K562 (cell line): ENCODE results near the gene PCARE. TPM values are rescaled to one million over a fixed set of nuclear protein-coding genes. Genes with fewer than 3 reads are reported as not detected.

Experiments used
- ATAC-seq: fragments of 200-7000 bp; cut with Tn5 transposase; 3 replicates; pipeline ENCODE4 v1.9.1; 2020; ENCODE audit warnings: moderate library complexity
- BruUV-seq: library from RNA; stranded (reverse); fragments of 400-500 nt; replicated peaks from 2 replicates; lab custom pipeline; 2021; lab: Mats Ljungman, UMichigan
- CTCF ChIA-PET: fragments of 300-600 bp; formaldehyde crosslinking; extraction: SDS; loops from one replicate; lab custom pipeline; 2021; ENCODE audit warnings: low intra/inter-chr PET ratio; lab: Yijun Ruan, JAX
- POLR2A ChIA-PET: fragments of 300-600, 350-650 bp; sonication (Branson Sonifier 250); formaldehyde crosslinking; extraction: SDS; loops from one replicate; lab custom pipeline; 2021; ENCODE audit warnings: antibody characterized with exemption, inconsistent platforms; lab: Yijun Ruan, JAX
- DNase-seq, 4 experiments: peaks; one replicate each; pipeline versions ENCODE4 v3.0.0 to v3.0.0-alpha.2; 2011 to 2018; ENCODE audit warnings: low spot score in 3 of 4, mixed read lengths in 3 of 4; ENCODE audit errors: extremely low read depth in 1 of 4
- FAIRE-seq: peaks from 2 replicates; lab custom pipeline; 2011; peaks lifted over from hg19 to GRCh38; lab: Jason Lieb, UNC
- H2AFZ ChIP-seq: 2 replicates; pipeline ENCODE4 v1.6.0; 2011; ENCODE audit warnings: low read depth, low read length, control low read depth, inconsistent platforms
- H3K27ac ChIP-seq: fragments of 200-600 bp; 3 replicates; pipeline ENCODE4 v1.8.0; 2011; ENCODE audit warnings: low read depth, mild to moderate bottlenecking, control low read depth, inconsistent platforms, low read length, moderate library complexity, mixed read lengths; ENCODE audit errors: extremely low read depth
- H3K27me3 ChIP-seq, 2 experiments: fragments of 300-600 bp in 1 of 2; 2 replicates in 1 of 2; 3 replicates in 1 of 2; pipeline versions ENCODE4 v1.6.0 to v1.8.0; 2011; ENCODE audit warnings: inconsistent platforms in 2 of 2, low read length in 2 of 2, mild to moderate bottlenecking in 1 of 2, mixed read lengths in 1 of 2, moderate library complexity in 1 of 2; ENCODE audit not compliant: control insufficient read depth in 2 of 2, insufficient read depth in 2 of 2
- H3K36me3 ChIP-seq: fragments of 300-600 bp; 3 replicates; pipeline ENCODE4 v1.8.0; 2011; ENCODE audit warnings: mild to moderate bottlenecking, low read length, inconsistent platforms; ENCODE audit not compliant: control insufficient read depth, insufficient read depth
- H3K4me1 ChIP-seq, 2 experiments: fragments of 200-600 bp in 1 of 2; replicated peaks in 1 of 2; 2 replicates in 1 of 2; 3 replicates in 1 of 2; pipeline versions ENCODE4 v1.5.1 to v1.8.0; 2011; ENCODE audit warnings: inconsistent platforms in 2 of 2, low read length in 2 of 2, mild to moderate bottlenecking in 1 of 2, mixed read lengths in 1 of 2, moderate library complexity in 1 of 2; ENCODE audit not compliant: control insufficient read depth in 2 of 2, insufficient read depth in 2 of 2
- H3K4me2 ChIP-seq: 2 replicates; pipeline ENCODE4 v1.6.1; 2011; ENCODE audit warnings: low read length, control low read depth, inconsistent platforms, mixed read lengths; ENCODE audit not compliant: insufficient read depth
- H3K4me3 ChIP-seq: fragments of 200-600 bp; sonication (generic), shearing (Covaris generic); 2 replicates; pipeline ENCODE4 v1.5.1; 2016; ENCODE audit warnings: control low read depth, inconsistent platforms
- H3K79me2 ChIP-seq: fragments of 200-600 bp; 3 replicates; pipeline ENCODE4 v1.8.0; 2011; ENCODE audit warnings: low read length, inconsistent platforms; ENCODE audit not compliant: control insufficient read depth, insufficient read depth
- H3K9ac ChIP-seq, 2 experiments: 2 replicates each; pipeline versions ENCODE4 v1.6.0 to v1.6.1; 2011; ENCODE audit warnings: low read depth in 2 of 2, low read length in 2 of 2, control low read depth in 1 of 2, inconsistent platforms in 1 of 2, mild to moderate bottlenecking in 1 of 2, mixed read lengths in 1 of 2; ENCODE audit not compliant: insufficient read depth in 1 of 2
- H3K9me1 ChIP-seq: one replicate; pipeline ENCODE4 v1.6.0; 2011; ENCODE audit warnings: inconsistent platforms, mild to moderate bottlenecking, low read length, moderate library complexity; ENCODE audit not compliant: control insufficient read depth, insufficient read depth
- H3K9me3 ChIP-seq: replicated peaks from 2 replicates; pipeline ENCODE4 v1.5.1; 2011; ENCODE audit warnings: low read depth, low read length, inconsistent platforms; ENCODE audit not compliant: control insufficient read depth, insufficient read depth
- H4K20me1 ChIP-seq: replicated peaks from 2 replicates; pipeline ENCODE4 v1.6.1; 2011; ENCODE audit warnings: low read length, inconsistent platforms, mixed read lengths; ENCODE audit not compliant: control insufficient read depth, insufficient read depth
- ATF1 ChIP-seq, 2 experiments: fragments of 450-650 bp in 1 of 2; IDR thresholded peaks; 2 replicates each; pipeline ENCODE4 v1.6.1; 2016; ENCODE audit warnings: missing compliant biosample characterization in 1 of 2, missing genetic modification characterization in 1 of 2
- CTCF ChIP-seq, 3 experiments: IDR thresholded peaks in 2 of 3; conservative IDR thresholded peaks in 1 of 3; 2 replicates each; pipeline ENCODE4 v1.5.1; 2011 to 2012; ENCODE audit warnings: low read length in 3 of 3, mild to moderate bottlenecking in 3 of 3, control low read depth in 2 of 3, improper control_type of control experiment in 1 of 3, inconsistent platforms in 1 of 3, low read depth in 1 of 3, mixed read lengths in 1 of 3, moderate library complexity in 1 of 3; ENCODE audit not compliant: insufficient read depth in 2 of 3
- DDX20 ChIP-seq: fragments of 450-650 bp; IDR thresholded peaks from 2 replicates; pipeline ENCODE4 v1.6.1; 2016; ENCODE audit warnings: missing genetic modification characterization, low read depth, mild to moderate bottlenecking, missing compliant biosample characterization, moderate library complexity
- DMBX1 ChIP-seq: fragments of 250-450 bp; sonication (Bioruptor Pico); IDR thresholded peaks from 2 replicates; pipeline ENCODE4 v1.8.0; 2022; ENCODE audit warnings: inconsistent platforms, mild to moderate bottlenecking, moderate library complexity, borderline replicate concordance
- ELF4 ChIP-seq: fragments of 450-650 bp; formaldehyde crosslinking; IDR thresholded peaks from 2 replicates; pipeline ENCODE4 v1.4.0; 2022; ENCODE audit warnings: missing genetic modification characterization
- GABPA ChIP-seq: fragments of 200-800 bp; sonication (Bioruptor generic); conservative IDR thresholded peaks from 2 replicates; pipeline ENCODE4 v1.6.1; 2016; ENCODE audit warnings: low read depth, missing genetic modification characterization, missing compliant biosample characterization
- HLTF ChIP-seq: fragments of 450-650 bp; IDR thresholded peaks from 2 replicates; pipeline ENCODE4 v1.6.1; 2016
- PTRF ChIP-seq: fragments of 450-650 bp; IDR thresholded peaks from 2 replicates; pipeline ENCODE4 v1.6.1; 2016; ENCODE audit warnings: mild to moderate bottlenecking, missing genetic modification characterization, missing compliant biosample characterization
- SNRNP70 ChIP-seq: fragments of 200-400 bp; formaldehyde crosslinking; optimal IDR thresholded peaks from 2 replicates; pipeline ENCODE3; 2017; ENCODE audit warnings: low read depth, low read length
- TAF7 ChIP-seq: fragments of 450-650 bp; IDR thresholded peaks from 2 replicates; pipeline ENCODE4 v1.6.1; 2016; ENCODE audit warnings: missing genetic modification characterization, missing compliant biosample characterization
- THRB ChIP-seq: fragments of 450-650 bp; formaldehyde crosslinking; conservative IDR thresholded peaks from 2 replicates; pipeline ENCODE4 v1.4.0; 2022; ENCODE audit warnings: mild to moderate bottlenecking, missing genetic modification characterization
- ZNF263 ChIP-seq: sonication (generic); formaldehyde crosslinking; IDR thresholded peaks from 2 replicates; pipeline ENCODE4 v1.8.0; 2022; ENCODE audit warnings: mild to moderate bottlenecking, missing genetic modification reagents, borderline replicate concordance
- ZNF354B ChIP-seq: fragments of 250-450 bp; sonication (Bioruptor Pico); IDR thresholded peaks from 2 replicates; pipeline ENCODE4 v1.4.0; 2020
- ZNF75A ChIP-seq: fragments of 450-650 bp; formaldehyde crosslinking; IDR thresholded peaks from 2 replicates; pipeline ENCODE4 v1.4.0; 2020; ENCODE audit warnings: mild to moderate bottlenecking
- WGBS: fragments of 100-300 bp; shearing (Covaris generic); methylation state at CpG from one replicate; pipeline ENCODE4 v1.1.6; 2016; ENCODE audit warnings: low coverage, mixed read lengths; ENCODE audit not compliant: insufficient coverage; ENCODE audit errors: missing lambda C conversion rate; 5-methylcytosine and 5-hydroxymethylcytosine counted together
- in situ Hi-C: fragments of 300-500 bp; cut with MboI; formaldehyde crosslinking; loops from 4 replicates; pipeline ENCODE4 v1.15.0; 2018; ENCODE audit warnings: inconsistent platforms, mixed read lengths
- intact Hi-C: fragments of 100-400 bp; cut with micrococcal nuclease; formaldehyde crosslinking; loops from 2 replicates; pipeline ENCODE4 v1.14.2; 2022
- polyA plus RNA-seq, 8 experiments: library from polyadenylated mRNA; depleted of rRNA in 4 of 8; stranded (reverse) in 5 of 8; unstranded in 3 of 8; fragments of >200 nt; fragmentation: Nextera tagmentation in 2 of 8; fragmentation: Illumina TruSeq in 1 of 8; extraction: Ambion mirVana in 2 of 8; extraction: Trizol in 1 of 8; gene quantifications; 2 replicates each; pipeline versions ENCODE4 v1.2.1 to v1.2.3, GENCODE V29; 2011 to 2014; ENCODE audit warnings: inconsistent platforms in 1 of 8, missing spikeins in 1 of 8
- total RNA-seq, 7 experiments: library from RNA; depleted of rRNA in 6 of 7; stranded (reverse); fragments of >200 nt in 6 of 7; fragmentation: Illumina TruSeq in 2 of 7; extraction: Trizol in 2 of 7; gene quantifications; 2 replicates each; pipeline versions ENCODE4 v1.2.1 to v1.2.3, GENCODE V29; 2011 to 2021; ENCODE audit warnings: low replicate concordance in 1 of 7
- TF ChIP-seq, protein P1 (sequence below): fragments of 450-650 bp; formaldehyde crosslinking; IDR thresholded peaks from 2 replicates; pipeline ENCODE4 v1.4.0; 2020; ENCODE audit warnings: mild to moderate bottlenecking, moderate library complexity

PCARE gene
- total and polyA plus RNA-seq, 9 of the 15 experiments (the other 6 are each of a cell fraction or from before 2014, with no cell fraction given) = not detected

DNA sequence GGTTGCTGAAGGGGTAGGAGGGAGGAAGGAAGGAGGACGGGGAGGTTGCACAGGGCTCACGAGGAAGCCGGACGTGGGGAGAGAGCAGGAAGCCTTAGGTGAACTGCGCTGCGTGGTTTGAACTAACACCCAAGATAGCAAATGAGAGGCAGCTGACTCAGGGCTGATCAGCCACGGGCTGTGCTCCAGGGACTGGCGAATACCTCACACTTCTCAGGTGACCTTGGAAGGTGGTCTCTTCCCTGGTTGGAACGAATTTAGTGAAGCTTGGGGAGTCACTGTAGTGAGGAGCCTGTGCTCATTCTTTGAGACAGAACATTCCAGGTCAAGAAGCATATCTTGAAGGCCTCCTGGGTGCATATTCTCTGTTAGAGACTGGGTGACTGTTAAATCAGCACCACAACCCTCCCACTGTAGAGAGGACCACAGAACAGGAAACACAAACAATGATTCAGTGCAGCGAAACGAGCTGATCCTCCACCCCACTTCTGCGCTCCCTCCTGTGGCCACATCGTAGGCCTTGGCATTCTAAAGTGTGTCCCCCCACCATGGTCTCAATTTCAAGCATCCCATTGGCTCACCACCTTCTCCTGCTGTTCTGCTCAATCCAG, 59.4 kb downstream of the PCARE start:
- Histone ChIP-seq H3K4me1 (peaks cover 0 to 3% of the 10 kb centered on the region in 2 experiments; a peak in 2 of 5 replicates), H3K79me2 (no peaks in the 10 kb centered on the region), H3K4me2 (no peak overlapping the region), H3K4me3 (no peak overlapping the region), H3K9me1 (peaks cover 4% of the 10 kb centered on the region), H4K20me1 (no peaks in the 10 kb centered on the region), H3K9me3 (no peaks in the 10 kb centered on the region), H3K27ac (no peak overlapping the region), H3K36me3 (no peaks in the 10 kb centered on the region), H2AFZ (no peak overlapping the region), H3K27me3 (peaks cover 39 to 90% of the 10 kb centered on the region in 2 experiments), H3K9ac (no peak overlapping the region)
- ATAC-seq (peak; percentile 66), FAIRE-seq (no peak), DNase-seq (peak in 2 of 4 experiments; percentile 9 to 28)
- in situ Hi-C loops = no loop called here
- POLR2A ChIA-PET = interaction anchor here (0.6 kb wide), 3 partner anchors 13 to 850 kb away, joined by 3 read pairs; no protein-coding TSS in a partner anchor
- WGBS = 0% methylated on average over 9 of the region's 13 CpGs
- intact Hi-C loops = loop anchor here (5.0 kb wide), 1 partner anchor 58 kb away; no protein-coding TSS in a partner anchor
- CTCF ChIA-PET = no interaction called here
- TF ChIP-seq THRB (CRISPR knock-in tag) = 0 out of 2 replicates have a peak, but pooled peaks have one; percentile 22
- no peak for TF ChIP-seq PTRF (tag)
- no peak for TF ChIP-seq DDX20 (tag)
- TF ChIP-seq CTCF (IDR thresholded peaks at IDR 0.05 in 2 of 3, conservative IDR thresholded peaks at IDR 0.05 in 1 of 3; ENCODE audit: insufficient read depth in 2 of 3, low read depth in 1 of 3, low read length in 3 of 3) = 0 out of 6 replicates have a peak, but pooled peaks of 1 of the 3 experiments have one; percentile 12
- no peak for TF ChIP-seq SNRNP70
- TF ChIP-seq ZNF75A = no peak
- TF ChIP-seq ZNF354B (CRISPR knock-in tag) = no peak
- TF ChIP-seq ATF1 (CRISPR knock-in tag; IDR thresholded peaks at IDR 0.05) = no peak
- TF ChIP-seq ATF1 (tag; IDR thresholded peaks at IDR 0.05) = no peak
- no peak for TF ChIP-seq TAF7 (tag)
- TF ChIP-seq ZNF263 (CRISPR knock-in tag) = peak; percentile 53; the same call in 1 of the 2 replicates
- TF ChIP-seq DMBX1 (CRISPR knock-in tag) = no peak
- TF ChIP-seq GABPA (tag) = peak; percentile 58
- TF ChIP-seq, protein P1, sequence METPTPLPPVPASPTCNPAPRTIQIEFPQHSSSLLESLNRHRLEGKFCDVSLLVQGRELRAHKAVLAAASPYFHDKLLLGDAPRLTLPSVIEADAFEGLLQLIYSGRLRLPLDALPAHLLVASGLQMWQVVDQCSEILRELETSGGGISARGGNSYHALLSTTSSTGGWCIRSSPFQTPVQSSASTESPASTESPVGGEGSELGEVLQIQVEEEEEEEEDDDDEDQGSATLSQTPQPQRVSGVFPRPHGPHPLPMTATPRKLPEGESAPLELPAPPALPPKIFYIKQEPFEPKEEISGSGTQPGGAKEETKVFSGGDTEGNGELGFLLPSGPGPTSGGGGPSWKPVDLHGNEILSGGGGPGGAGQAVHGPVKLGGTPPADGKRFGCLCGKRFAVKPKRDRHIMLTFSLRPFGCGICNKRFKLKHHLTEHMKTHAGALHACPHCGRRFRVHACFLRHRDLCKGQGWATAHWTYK (CRISPR knock-in tag) = 0 out of 2 replicates have a peak, but pooled peaks have one; percentile 46
- no peak for TF ChIP-seq HLTF
- 0 out of 2 replicates have a peak, but pooled peaks have one; percentile 29 for TF ChIP-seq ELF4
- no TSS peak for BruUV-seq
